Measurements from ENCODE around the gene NES. TPM values are rescaled to one million over a fixed set of nuclear protein-coding genes. Genes with fewer than 3 reads are reported as not detected.

The NES gene
- total RNA-seq, 1 experiment from 2014 or later = 2.5 TPM

DNA sequence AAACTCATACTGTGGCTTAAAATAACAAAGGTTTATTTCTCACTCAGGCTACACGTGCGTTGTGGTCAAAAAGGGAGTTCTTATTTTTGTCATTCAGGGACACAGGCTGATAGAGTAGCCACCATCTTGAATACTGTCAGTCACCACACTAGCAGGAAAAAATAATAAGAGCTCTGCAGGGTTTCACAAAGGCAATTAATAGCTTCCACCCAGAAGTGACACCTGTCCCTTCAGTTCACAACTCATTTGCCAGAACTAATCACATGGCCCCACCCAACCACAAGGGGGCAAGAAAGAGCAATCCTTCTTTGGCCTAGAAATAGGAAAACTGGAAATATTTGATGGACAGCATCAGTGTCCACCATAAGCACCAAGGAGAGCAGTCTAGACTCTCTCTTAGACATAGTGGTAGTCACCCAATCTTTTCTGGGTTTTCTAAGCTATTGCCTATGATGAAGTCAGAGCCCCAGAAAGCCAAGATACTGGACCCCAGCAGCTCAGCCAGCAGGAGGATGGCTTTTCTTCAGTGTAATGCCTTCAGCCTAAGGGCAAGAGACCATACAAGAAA is 49.8 kb downstream of the NES start:
- peak; percentile 75 for DNase-seq (ENCODE audit: extremely low read depth, low read depth)

DNA sequence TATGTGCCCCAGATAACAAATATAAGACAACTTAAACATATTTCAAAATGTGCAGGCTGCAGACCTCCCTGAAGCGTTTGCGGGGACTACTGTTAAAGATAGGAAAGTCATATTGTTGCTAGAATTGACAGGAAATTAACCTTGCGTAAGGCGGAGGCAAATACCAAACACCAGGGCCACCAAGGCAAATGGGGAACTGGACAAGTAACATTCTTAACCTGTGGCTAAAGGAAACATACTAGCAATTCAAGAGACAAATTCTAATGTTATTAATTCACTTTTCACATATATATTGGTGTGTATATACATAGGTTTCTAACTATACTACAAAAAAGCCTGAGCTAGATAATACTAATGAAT is 51.1 kb downstream of the NES start:
- no peak for DNase-seq (ENCODE audit: extremely low read depth, low read depth)

GRCh38 chr1:156625436-156626078 is 51.6 kb downstream of the NES start:
- DNase-seq (ENCODE audit: extremely low read depth, low read depth) = peak; percentile 60

DNA sequence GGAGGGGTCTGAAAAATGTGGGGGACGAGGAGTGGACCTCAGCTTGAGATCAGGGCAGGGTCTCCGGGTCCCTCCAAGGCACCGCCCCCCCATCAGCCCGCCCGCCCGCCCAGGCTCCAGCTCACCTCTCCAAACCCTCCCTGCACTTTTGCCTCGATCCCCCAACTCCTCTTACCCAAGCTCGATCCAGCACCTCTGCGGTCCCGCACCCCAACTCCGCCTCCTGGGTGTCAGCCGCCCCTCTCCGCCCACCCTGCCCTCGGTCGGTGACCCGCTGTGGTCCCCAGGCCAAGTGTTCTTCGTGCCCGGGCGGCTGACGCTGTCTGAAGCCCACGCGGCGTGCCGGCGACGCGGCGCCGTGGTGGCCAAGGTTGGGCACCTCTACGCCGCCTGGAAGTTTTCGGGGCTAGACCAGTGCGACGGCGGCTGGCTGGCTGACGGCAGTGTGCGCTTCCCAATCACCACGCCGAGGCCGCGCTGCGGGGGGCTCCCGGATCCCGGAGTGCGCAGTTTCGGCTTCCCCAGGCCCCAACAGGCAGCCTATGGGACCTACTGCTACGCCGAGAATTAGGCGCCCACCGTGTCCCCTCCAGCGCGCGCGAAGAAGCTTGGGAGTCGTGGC is 52.3 kb downstream of the NES start:
- DNase-seq (ENCODE audit: extremely low read depth, low read depth) = no peak

DNA sequence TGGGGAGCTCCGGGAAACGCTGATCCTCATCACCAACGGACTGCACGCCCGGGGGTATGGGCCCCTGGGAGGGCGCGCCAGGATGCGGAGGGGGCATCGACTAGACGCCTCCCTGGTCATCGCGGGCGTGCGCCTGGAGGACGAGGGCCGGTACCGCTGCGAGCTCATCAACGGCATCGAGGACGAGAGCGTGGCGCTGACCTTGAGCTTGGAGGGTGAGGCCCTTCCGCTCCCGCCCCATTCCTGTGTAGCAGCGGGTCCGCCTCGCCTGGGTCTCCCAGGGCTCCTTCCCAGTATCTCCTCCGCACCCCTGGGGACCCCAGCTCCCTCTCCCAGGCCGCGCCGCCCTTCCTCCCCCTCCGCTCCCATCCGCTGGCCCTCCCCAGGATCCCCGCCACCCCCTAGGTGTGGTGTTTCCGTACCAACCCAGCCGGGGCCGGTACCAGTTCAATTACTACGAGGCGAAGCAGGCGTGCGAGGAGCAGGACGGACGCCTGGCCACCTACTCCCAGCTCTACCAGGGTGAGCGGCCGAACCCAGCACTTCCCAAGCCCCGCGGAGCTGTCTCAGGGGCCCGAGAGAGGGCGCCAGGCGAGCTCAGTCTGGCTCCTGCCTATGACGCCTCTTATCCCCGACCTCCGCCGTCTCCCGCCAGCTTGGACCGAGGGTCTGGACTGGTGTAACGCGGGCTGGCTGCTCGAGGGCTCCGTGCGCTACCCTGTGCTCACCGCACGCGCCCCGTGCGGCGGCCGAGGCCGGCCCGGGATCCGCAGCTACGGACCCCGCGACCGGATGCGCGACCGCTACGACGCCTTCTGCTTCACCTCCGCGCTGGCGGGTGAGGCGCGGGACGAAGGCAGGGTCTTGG is 53.0 kb downstream of the NES start:
- DNase-seq (ENCODE audit: extremely low read depth, low read depth) = peak; percentile 71

- no peak for DNase-seq (ENCODE audit: extremely low read depth, low read depth)
These were observed 54.5 kb downstream of the NES start for GRCh38 chr1:156622581-156623297.

DNA sequence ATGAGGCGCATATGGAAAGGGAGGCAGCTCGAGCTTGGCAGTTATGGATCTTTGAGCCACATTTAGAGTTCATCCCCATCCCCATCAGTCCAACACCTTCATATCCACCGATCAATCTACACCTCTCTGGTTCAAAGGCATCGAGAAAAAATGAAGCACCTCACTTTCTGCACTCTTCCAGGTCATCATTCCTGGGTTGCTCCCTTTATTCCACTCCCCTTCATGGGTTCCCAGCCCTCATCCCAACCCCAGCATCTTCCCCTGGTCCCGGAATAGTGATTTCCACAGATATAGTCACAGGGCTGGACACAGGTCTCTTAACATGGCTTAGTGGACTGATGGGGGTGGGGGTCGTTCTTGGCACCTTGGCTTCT is 57.6 kb downstream of the NES start:
- DNase-seq (ENCODE audit: extremely low read depth, low read depth) = no peak

DNA sequence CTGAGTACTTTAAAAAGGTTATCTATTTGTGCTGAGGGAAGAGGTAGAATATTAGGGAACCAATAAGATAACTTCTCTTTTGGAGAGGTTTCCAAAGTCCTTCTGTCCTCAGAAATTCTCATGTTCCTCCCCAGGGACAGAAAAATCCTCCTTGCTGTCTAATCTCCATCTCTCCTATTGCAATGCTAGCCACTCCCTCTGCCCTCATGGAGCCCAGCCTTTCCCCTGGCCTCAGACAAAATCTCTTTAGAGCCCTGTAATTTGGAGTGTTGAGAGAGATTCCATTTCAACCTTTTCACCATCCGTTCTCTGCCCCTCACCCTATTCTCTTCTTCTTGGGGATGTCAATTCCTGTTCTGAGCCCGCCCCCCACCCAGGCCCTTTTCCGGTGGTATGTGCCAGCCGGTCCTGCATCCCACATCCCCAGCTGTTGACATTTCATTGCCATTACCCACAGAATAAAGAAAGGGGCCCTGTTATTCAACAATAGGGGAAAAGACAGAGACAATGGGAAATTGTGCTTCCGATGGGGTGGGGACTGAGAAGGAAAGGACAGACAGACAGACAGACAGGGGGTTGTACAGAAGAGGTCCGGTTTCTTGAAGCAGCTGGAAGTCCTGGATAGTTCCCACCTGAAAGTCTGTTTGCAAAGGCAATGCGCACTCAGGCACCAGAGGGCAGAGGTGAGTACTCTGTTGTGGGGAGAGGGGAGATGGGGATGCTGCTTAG is 58.2 kb downstream of the NES start, which contains the start of gene HAPLN2:
HAPLN2 (plus strand) TSS at position 563 of the 729 bp plus-strand sequence. CDS start 4,076 bp downstream, outside the sequence.
- DNase-seq (ENCODE audit: extremely low read depth, low read depth) = peak; percentile 51

Other genes starting within 250 kb of the NES start
- 23.8 and 26.3 TPM in 2 replicates for gene MEF2D, start 176.6 kb downstream of the NES start, total RNA-seq (2014; rRNA removed; shearing (Covaris generic))
- gene IQGAP3, start 104.8 kb downstream of the NES start, total RNA-seq (2014; rRNA removed; shearing (Covaris generic)) = 27.6 and 28.7 TPM in 2 replicates
- not detected in 2 replicates for gene TTC24, start 97.7 kb downstream of the NES start, total RNA-seq (2014; rRNA removed; shearing (Covaris generic))
- 235 and 249 TPM in 2 replicates for gene NAXE, start 85.6 kb downstream of the NES start, total RNA-seq (2014; rRNA removed; shearing (Covaris generic))
- gene GPATCH4, start 75.9 kb downstream of the NES start, total RNA-seq (2014; rRNA removed; shearing (Covaris generic)) = 28.7 and 36.7 TPM in 2 replicates
- 0.52 TPM in 1 of 2 replicates, not detected in the other for gene HAPLN2, start 58.0 kb downstream of the NES start, total RNA-seq (2014; rRNA removed; shearing (Covaris generic))
- 0.07 TPM in 1 of 2 replicates, not detected in the other for gene BCAN, start 35.3 kb downstream of the NES start, total RNA-seq (2014; rRNA removed; shearing (Covaris generic))
- gene CRABP2, start 28.2 kb upstream of the NES start, total RNA-seq (2014; rRNA removed; shearing (Covaris generic)) = 1.2 and 1.8 TPM in 2 replicates
- gene METTL25B, start 51.1 kb upstream of the NES start, total RNA-seq (2014; rRNA removed; shearing (Covaris generic)) = 24.6 and 32.1 TPM in 2 replicates
- 42.1 and 42.2 TPM in 2 replicates for gene ISG20L2, start 51.4 kb upstream of the NES start, total RNA-seq (2014; rRNA removed; shearing (Covaris generic))
- 175 and 203 TPM in 2 replicates for gene MRPL24, start 63.7 kb upstream of the NES start, total RNA-seq (2014; rRNA removed; shearing (Covaris generic))
- 460 and 499 TPM in 2 replicates for gene HDGF, start 74.3 kb upstream of the NES start, total RNA-seq (2014; rRNA removed; shearing (Covaris generic))
- gene PRCC, start 90.1 kb upstream of the NES start, total RNA-seq (2014; rRNA removed; shearing (Covaris generic)) = 52.0 and 67.4 TPM in 2 replicates
- 135 TPM in 2 replicates for gene SH2D2A, start 139.4 kb upstream of the NES start, total RNA-seq (2014; rRNA removed; shearing (Covaris generic))
- gene INSRR, start 181.7 kb upstream of the NES start, total RNA-seq (2014; rRNA removed; shearing (Covaris generic)) = 0.17 and 0.42 TPM in 2 replicates
- gene NTRK1, start 183.5 kb upstream of the NES start, total RNA-seq (2014; rRNA removed; shearing (Covaris generic)) = 5.5 and 6.0 TPM in 2 replicates
- 0.27 and 0.29 TPM in 2 replicates for gene PEAR1, start 216.3 kb upstream of the NES start, total RNA-seq (2014; rRNA removed; shearing (Covaris generic))
- not detected in 2 replicates for gene LRRC71, start 243.2 kb upstream of the NES start, total RNA-seq (2014; rRNA removed; shearing (Covaris generic))

Measured in NCI-H460 (cell line).